Mesendoderm (in vitro differentiated cells): Measurements from ENCODE around the gene FOXP2.
A peak's percentile ranks its signal among the peaks of the same experiment; 100 is the strongest.

Experiments used
- DNase-seq: peaks from one replicate; pipeline ENCODE4 v3.0.0; 2013
- H2AK5ac ChIP-seq: 2 replicates; pipeline ENCODE4 v1.6.1; 2013; ENCODE audit warnings: low read length, inconsistent platforms
- H2BK120ac ChIP-seq: 2 replicates; pipeline ENCODE4 v1.6.1; 2013; ENCODE audit warnings: low read depth, mild to moderate bottlenecking, low read length, moderate library complexity, mixed read lengths
- H2BK15ac ChIP-seq: replicated peaks from 2 replicates; pipeline ENCODE4 v1.6.1; 2013; ENCODE audit warnings: low read depth, mild to moderate bottlenecking, moderate library complexity
- H2BK5ac ChIP-seq: 2 replicates; pipeline ENCODE4 v1.6.1; 2013; ENCODE audit warnings: low read length, inconsistent platforms
- H3K18ac ChIP-seq: 2 replicates; pipeline ENCODE4 v1.6.1; 2013; ENCODE audit warnings: mild to moderate bottlenecking, low read length, mixed read lengths
- H3K23ac ChIP-seq: one replicate; pipeline ENCODE4 v1.6.1; 2013; ENCODE audit warnings: low read length
- H3K27ac ChIP-seq: 2 replicates; pipeline ENCODE4 v1.5.1; 2013; ENCODE audit warnings: low read depth, mild to moderate bottlenecking, inconsistent platforms, low read length, moderate library complexity
- H3K27me3 ChIP-seq: 2 replicates; pipeline ENCODE4 v1.6.1; 2013; ENCODE audit warnings: low read length, control low read depth, mild to moderate bottlenecking, inconsistent platforms; ENCODE audit not compliant: insufficient read depth, poor library complexity
- H3K36me3 ChIP-seq: 2 replicates; pipeline ENCODE4 v1.6.1; 2013; ENCODE audit warnings: low read length, inconsistent platforms; ENCODE audit not compliant: control insufficient read depth, insufficient read depth
- H3K4ac ChIP-seq: one replicate; pipeline ENCODE4 v1.6.1; 2013; ENCODE audit warnings: low read depth, mild to moderate bottlenecking, low read length, moderate library complexity
- H3K4me1 ChIP-seq: 2 replicates; pipeline ENCODE4 v1.6.1; 2013; ENCODE audit warnings: low read depth, low read length, inconsistent platforms; ENCODE audit not compliant: control insufficient read depth
- H3K4me2 ChIP-seq: 2 replicates; pipeline ENCODE4 v1.6.1; 2013; ENCODE audit warnings: low read length
- H3K4me3 ChIP-seq: 2 replicates; pipeline ENCODE4 v1.5.1; 2013; ENCODE audit warnings: mild to moderate bottlenecking, low read length
- H3K56ac ChIP-seq: one replicate; pipeline ENCODE4 v1.6.1; 2013; ENCODE audit warnings: low read length
- H3K79me1 ChIP-seq: 2 replicates; pipeline ENCODE4 v1.6.1; 2013; ENCODE audit warnings: low read length, inconsistent platforms
- H3K79me2 ChIP-seq: 2 replicates; pipeline ENCODE4 v1.6.1; 2013; ENCODE audit warnings: mild to moderate bottlenecking, low read length; ENCODE audit not compliant: control insufficient read depth, insufficient read depth
- H3K9ac ChIP-seq: 2 replicates; pipeline ENCODE4 v1.6.1; 2013; ENCODE audit warnings: low read length, inconsistent platforms
- H4K5ac ChIP-seq: one replicate; pipeline ENCODE4 v1.6.1; 2013; ENCODE audit warnings: low read length
- H4K8ac ChIP-seq: one replicate; pipeline ENCODE4 v1.6.1; 2013; ENCODE audit warnings: low read depth, mild to moderate bottlenecking, control low read depth, low read length, moderate library complexity
- WGBS: extraction: QIAGEN DNeasy Blood & Tissue Kit; methylation state at CpG from one replicate; pipeline ENCODE4 v1.1.7; 2013; ENCODE audit warnings: low lambda C conversion rate, missing lambda C conversion rate; ENCODE audit not compliant: insufficient coverage; ENCODE audit errors: extremely low coverage; 5-methylcytosine and 5-hydroxymethylcytosine counted together

FOXP2 gene

DNA sequence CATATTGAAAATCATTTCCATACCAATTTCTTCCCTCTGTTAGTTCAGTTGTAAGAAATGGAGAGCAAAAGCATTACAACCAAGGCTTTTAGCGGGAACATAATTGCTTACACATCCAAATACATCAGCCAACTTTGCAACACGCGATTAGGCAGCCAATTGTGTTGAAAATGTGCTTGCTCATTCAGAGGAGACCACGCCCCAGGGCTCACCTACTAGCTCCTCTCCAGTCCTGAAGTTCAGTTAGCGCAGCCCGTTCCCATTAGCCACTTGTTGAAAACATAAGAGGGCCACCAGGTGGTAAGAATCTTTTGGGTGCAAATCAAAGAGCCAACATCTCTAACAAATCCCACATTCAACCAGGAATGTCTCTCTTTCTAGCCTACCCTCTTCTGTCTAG lies 294.0 kb downstream of the FOXP2 start:
- H2BK15ac ChIP-seq = no peak overlapping the region
- H3K79me1 ChIP-seq = no peaks in the 10 kb centered on the region
- no peaks in the 10 kb centered on the region for H3K4me1 ChIP-seq
- WGBS = no CpG with 5 or more reads among the region's 6 CpGs
- DNase-seq = peak; percentile 44
- H3K27ac ChIP-seq = no peak overlapping the region
- H4K5ac ChIP-seq = no peak overlapping the region
- H4K8ac ChIP-seq = no peak overlapping the region
- no peak overlapping the region for H3K18ac ChIP-seq
- H3K79me2 ChIP-seq = no peaks in the 10 kb centered on the region
- no peak overlapping the region for H3K9ac ChIP-seq
- H3K4me2 ChIP-seq = no peak overlapping the region
- no peaks in the 10 kb centered on the region for H3K27me3 ChIP-seq
- no peak overlapping the region for H3K4me3 ChIP-seq
- no peak overlapping the region for H3K23ac ChIP-seq
- H3K56ac ChIP-seq = no peak overlapping the region
- no peak overlapping the region for H2AK5ac ChIP-seq
- no peaks in the 10 kb centered on the region for H3K36me3 ChIP-seq
- no peak overlapping the region for H2BK5ac ChIP-seq
- no peak overlapping the region for H3K4ac ChIP-seq
- H2BK120ac ChIP-seq = no peak overlapping the region

GRCh38 chr7:114710499-114710898 lies 295.9 kb downstream of the FOXP2 start:
- H3K36me3 ChIP-seq = no peaks in the 10 kb centered on the region
- H3K27ac ChIP-seq = no peak overlapping the region
- H3K79me2 ChIP-seq = no peaks in the 10 kb centered on the region
- H2AK5ac ChIP-seq = no peak overlapping the region
- H3K4ac ChIP-seq = no peak overlapping the region
- H3K56ac ChIP-seq = no peak overlapping the region
- peak; percentile 58 for DNase-seq
- WGBS = no CpG with 5 or more reads among the region's 5 CpGs
- no peak overlapping the region for H2BK5ac ChIP-seq
- H3K23ac ChIP-seq = no peak overlapping the region
- H3K79me1 ChIP-seq = no peaks in the 10 kb centered on the region
- H3K9ac ChIP-seq = no peak overlapping the region
- H3K27me3 ChIP-seq = no peaks in the 10 kb centered on the region
- H4K5ac ChIP-seq = no peak overlapping the region
- no peak overlapping the region for H2BK15ac ChIP-seq
- H3K18ac ChIP-seq = no peak overlapping the region
- H3K4me3 ChIP-seq = no peak overlapping the region
- H2BK120ac ChIP-seq = no peak overlapping the region
- H4K8ac ChIP-seq = no peak overlapping the region
- H3K4me1 ChIP-seq = no peaks in the 10 kb centered on the region
- no peak overlapping the region for H3K4me2 ChIP-seq

DNA sequence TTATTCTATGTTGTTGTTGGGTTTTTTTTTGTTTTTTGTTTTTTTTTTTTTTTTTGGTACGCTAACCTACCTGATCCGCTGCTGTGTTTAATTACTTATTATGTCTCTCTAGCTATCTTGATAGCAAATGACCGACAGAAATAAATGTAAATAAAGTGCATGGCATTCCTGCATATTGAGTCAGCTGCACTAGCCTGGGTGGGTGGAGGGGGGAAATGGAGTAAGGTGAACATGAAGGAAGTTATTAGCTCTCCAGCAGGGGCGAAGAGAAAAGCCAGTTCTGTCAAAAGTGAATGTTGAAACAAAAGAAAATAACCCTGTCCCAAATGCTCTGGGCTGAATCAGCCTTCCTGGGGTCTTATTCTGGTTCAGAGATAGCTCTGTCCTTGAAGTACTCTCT lies 296.6 kb downstream of the FOXP2 start:
- no peak overlapping the region for H2BK5ac ChIP-seq
- H3K27me3 ChIP-seq = no peaks in the 10 kb centered on the region
- H3K9ac ChIP-seq = no peak overlapping the region
- no peaks in the 10 kb centered on the region for H3K4me1 ChIP-seq
- no peak overlapping the region for H3K4me2 ChIP-seq
- H2AK5ac ChIP-seq = no peak overlapping the region
- no peak overlapping the region for H4K8ac ChIP-seq
- H3K4ac ChIP-seq = no peak overlapping the region
- no peak overlapping the region for H3K4me3 ChIP-seq
- H3K36me3 ChIP-seq = no peaks in the 10 kb centered on the region
- H3K18ac ChIP-seq = no peak overlapping the region
- H3K79me1 ChIP-seq = no peaks in the 10 kb centered on the region
- H3K56ac ChIP-seq = no peak overlapping the region
- no peak overlapping the region for H2BK120ac ChIP-seq
- peak; percentile 65 for DNase-seq
- no peak overlapping the region for H3K27ac ChIP-seq
- H4K5ac ChIP-seq = no peak overlapping the region
- H3K23ac ChIP-seq = no peak overlapping the region
- no peaks in the 10 kb centered on the region for H3K79me2 ChIP-seq
- no CpG with 5 or more reads among the region's 4 CpGs for WGBS
- H2BK15ac ChIP-seq = no peak overlapping the region

GRCh38 chr7:114715907-114716306 lies 301.3 kb downstream of the FOXP2 start:
- H3K18ac ChIP-seq = no peak overlapping the region
- no peaks in the 10 kb centered on the region for H3K36me3 ChIP-seq
- no peaks in the 10 kb centered on the region for H3K79me2 ChIP-seq
- no peak overlapping the region for H2AK5ac ChIP-seq
- no peaks in the 10 kb centered on the region for H3K79me1 ChIP-seq
- H3K27me3 ChIP-seq = no peaks in the 10 kb centered on the region
- no peak for DNase-seq
- no peaks in the 10 kb centered on the region for H3K4me1 ChIP-seq
- no peak overlapping the region for H4K5ac ChIP-seq
- H2BK120ac ChIP-seq = no peak overlapping the region
- no peak overlapping the region for H3K9ac ChIP-seq
- no peak overlapping the region for H3K4me2 ChIP-seq
- no CpG with 5 or more reads among the region's 3 CpGs for WGBS
- no peak overlapping the region for H3K56ac ChIP-seq
- H2BK5ac ChIP-seq = no peak overlapping the region
- H3K27ac ChIP-seq = no peak overlapping the region
- H2BK15ac ChIP-seq = no peak overlapping the region
- H3K4me3 ChIP-seq = no peak overlapping the region
- no peak overlapping the region for H3K23ac ChIP-seq
- H4K8ac ChIP-seq = no peak overlapping the region
- H3K4ac ChIP-seq = no peak overlapping the region

- Histone ChIP-seq H3K4me2 (no peak overlapping the region), H3K27me3 (no peaks in the 10 kb centered on the region), H3K56ac (no peak overlapping the region), H3K4ac (no peak overlapping the region), H3K23ac (no peak overlapping the region), H2BK5ac (no peak overlapping the region), H3K4me3 (no peak overlapping the region), H2BK120ac (no peak overlapping the region), H2AK5ac (no peak overlapping the region), H3K18ac (no peak overlapping the region), H3K4me1 (no peaks in the 10 kb centered on the region), H3K79me1 (no peaks in the 10 kb centered on the region), H3K79me2 (no peaks in the 10 kb centered on the region), H3K27ac (no peak overlapping the region), H4K8ac (no peak overlapping the region), H2BK15ac (no peak overlapping the region), H3K9ac (no peak overlapping the region), H3K36me3 (no peaks in the 10 kb centered on the region), H4K5ac (no peak overlapping the region)
- WGBS = no CpG with 5 or more reads among the region's 3 CpGs
- DNase-seq = no peak
Observed at GRCh38 chr7:114718861-114719260, 304.2 kb downstream of the FOXP2 start.

DNA sequence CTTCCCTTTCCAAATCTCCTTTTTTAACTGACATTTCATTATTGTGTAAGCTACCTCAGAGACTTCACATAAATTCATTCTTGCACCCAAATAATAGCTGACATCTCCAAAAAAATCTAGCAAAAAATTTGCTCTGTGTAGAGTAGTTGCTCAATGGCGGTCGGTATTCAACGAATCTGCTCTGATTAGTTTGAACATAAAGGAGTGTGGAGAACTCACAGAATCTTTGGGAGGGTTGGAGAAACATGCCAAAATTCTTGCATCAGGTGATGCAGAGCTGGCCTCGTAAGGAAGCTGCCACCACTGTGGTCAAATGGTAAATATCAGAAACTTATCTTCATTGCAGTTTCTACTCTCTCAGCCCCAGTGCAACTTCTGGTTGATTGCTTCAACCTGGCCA lies 306.1 kb downstream of the FOXP2 start:
- Histone ChIP-seq H3K4me3 (no peak overlapping the region), H2BK15ac (no peak overlapping the region), H3K27ac (no peak overlapping the region), H3K9ac (no peak overlapping the region), H3K79me2 (no peaks in the 10 kb centered on the region), H2BK5ac (no peak overlapping the region), H3K4me2 (no peak overlapping the region), H3K27me3 (no peaks in the 10 kb centered on the region), H4K8ac (no peak overlapping the region), H3K56ac (no peak overlapping the region), H3K4me1 (no peaks in the 10 kb centered on the region), H2BK120ac (no peak overlapping the region), H2AK5ac (no peak overlapping the region), H3K79me1 (no peaks in the 10 kb centered on the region), H3K23ac (no peak overlapping the region), H3K18ac (peak overlapping the region; percentile 23), H3K36me3 (no peaks in the 10 kb centered on the region), H3K4ac (no peak overlapping the region), H4K5ac (no peak overlapping the region)
- DNase-seq = peak; percentile 72
- WGBS = no CpG with 5 or more reads among the region's 4 CpGs
